Right lobe of liver (tissue), 4 donors: ENCODE measurements around the gene CACNA2D4.

Experiments
- CTCF ChIP-seq, 4 donors: fragments of 200-600 bp in 3 of 4; fragments of 450-650 bp in 1 of 4; IDR thresholded peaks; one replicate each; pipeline versions ENCODE4 v1.5.1 to v1.8.0; 2016 to 2022; ENCODE audit warnings: antibody characterized with exemption in 4 of 4, mild to moderate bottlenecking in 2 of 4
- POLR2A ChIP-seq: fragments of 450-650 bp; IDR thresholded peaks from one replicate; pipeline ENCODE4 v1.6.1; 2017; ENCODE audit warnings: antibody characterized with exemption, mild to moderate bottlenecking
- donor health status: DM: no; HTN: no; CAD: no.
- donor health status: DM: no; HTN: no; CAD: no.
- donor health status: DM: no; HTN: yes; CAD: no.

- TF ChIP-seq POLR2A: no peak
- TF ChIP-seq CTCF (IDR thresholded peaks at IDR 0.05): no peak
These were observed 97.6 kb downstream of the CACNA2D4 start for GRCh38 chr12:1820896-1821291.
